Stomach (tissue), 9 donors: ENCODE data around the gene S100A2. TPM values are rescaled to one million over a fixed set of nuclear protein-coding genes. Genes with fewer than 3 reads are reported as not detected.

Source experiments
- DNase-seq, 2 donors: peaks; one replicate each; pipeline versions ENCODE4 v3.0.0 to v3.0.0-alpha.2; 2013 to 2019
- H3K27ac ChIP-seq, 5 donors: fragments of 200-600 bp in 4 of 5; sonication (generic) in 4 of 5; one replicate each; pipeline ENCODE4 v1.5.1; 2013 to 2019; ENCODE audit warnings: mild to moderate bottlenecking in 1 of 5, moderate library complexity in 1 of 5
- H3K27me3 ChIP-seq, 3 donors: fragments of 200-600 bp; sonication (generic); one replicate each; pipeline ENCODE4 v1.5.1; 2017 to 2019; ENCODE audit warnings: mixed run types in 1 of 3
- H3K36me3 ChIP-seq, 4 donors: fragments of 200-600 bp; sonication (generic); 1 replicate in 3 of 4; 2 replicates in 1 of 4; pipeline ENCODE4 v1.5.1; 2016 to 2019
- H3K4me1 ChIP-seq, 4 donors: fragments of 200-600 bp; sonication (generic); one replicate each; pipeline ENCODE4 v1.5.1; 2016 to 2019
- H3K4me3 ChIP-seq, 4 donors: fragments of 200-600 bp; sonication (generic) in 3 of 4; one replicate each; pipeline ENCODE4 v1.5.1; 2016 to 2019; ENCODE audit warnings: mild to moderate bottlenecking in 1 of 4
- H3K9me3 ChIP-seq, 4 donors: fragments of 200-600 bp; sonication (generic); one replicate each; pipeline ENCODE4 v1.5.1; 2016 to 2019
- CTCF ChIP-seq, 7 experiments: fragments of 450-650 bp in 4 of 7; fragments of 200-600 bp in 3 of 7; sonication (generic) in 3 of 7; IDR thresholded peaks; one replicate each; pipeline ENCODE4 v1.5.1; 2016 to 2019; ENCODE audit warnings: antibody characterized with exemption in 7 of 7, control low read depth in 2 of 7, mild to moderate bottlenecking in 1 of 7
- EP300 ChIP-seq: sonication (generic); formaldehyde crosslinking; IDR thresholded peaks from one replicate; pipeline ENCODE4 v1.6.1; 2017; ENCODE audit warnings: antibody characterized with exemption
- POLR2A ChIP-seq, 4 donors: fragments of 450-650 bp; IDR thresholded peaks; one replicate each; pipeline ENCODE4 v1.6.1; 2016; ENCODE audit warnings: antibody characterized with exemption in 4 of 4, control low read depth in 2 of 4, mild to moderate bottlenecking in 1 of 4, moderate library complexity in 1 of 4
- POLR2AphosphoS5 ChIP-seq, 3 donors: sonication (generic); formaldehyde crosslinking; IDR thresholded peaks; one replicate each; pipeline ENCODE4 v1.6.1; 2016; ENCODE audit warnings: antibody characterized with exemption in 3 of 3
- WGBS, 5 donors: extraction: QIAGEN DNeasy Blood & Tissue Kit in 3 of 5; methylation state at CpG; one replicate each; pipeline versions ENCODE4 v1.1.5 to v1.1.7; 2013 to 2018; 5-methylcytosine and 5-hydroxymethylcytosine counted together
- intact Hi-C: fragments of 100-400 bp; cut with DNase I; formaldehyde crosslinking; loops from one replicate; pipeline ENCODE4 v1.15.1; 2023; ENCODE audit warnings: low total_unique reads
- polyA plus RNA-seq, 3 donors: library from polyadenylated mRNA; stranded (reverse); fragments of 200-250 nt; gene quantifications; one replicate each; pipeline ENCODE4 v1.2.3, GENCODE V29; 2013
- total RNA-seq, 5 donors: library from RNA; depleted of rRNA; stranded (reverse); fragments of >200 nt; gene quantifications; one replicate each; pipeline versions ENCODE4 v1.1.0 to v1.2.3, GENCODE V29; 2014 to 2016
- donor health status: healthy with polysubstance abuse.
- donor health status: Bipolar disorder and iron deficiency.
- donor health status: healthy.

S100A2 gene
- total and polyA plus RNA-seq, 8 donors: 2.2 to 1,809 (median 8.3) TPM; not detected in 3

- Histone ChIP-seq H3K4me1 (peaks cover 31 to 58% (median 47%) of the 10 kb centered on the region in 4 donors), H3K36me3 (no peaks in the 10 kb centered on the region), H3K27ac (peak overlapping the region in 1 of 5 donors; percentile 70), H3K27me3 (no peaks in the 10 kb centered on the region), H3K9me3 (no peaks in the 10 kb centered on the region), H3K4me3 (no peak overlapping the region)
- intact Hi-C loops: no loop called here
- WGBS, 5 donors: 76 to 91% (median 86%) methylated on average over 10 of the region's 10 CpGs
- no peak for DNase-seq
- TF ChIP-seq POLR2A (IDR thresholded peaks at IDR 0.05) (no peak), EP300 (no peak), POLR2AphosphoS5 (IDR thresholded peaks at IDR 0.05) (no peak), CTCF (IDR thresholded peaks at IDR 0.05) (no peak)
These were observed 14.7 kb downstream of the S100A2 start for GRCh38 chr1:153550827-153551500.

GRCh38 chr1:153550398-153550758 lies 15.3 kb downstream of the S100A2 start:
- peaks cover 37 to 64% (median 53%) of the 10 kb centered on the region in 4 donors for H3K4me1 ChIP-seq
- no peaks in the 10 kb centered on the region for H3K27me3 ChIP-seq
- peak overlapping the region in 1 of 5 donors; percentile 70 for H3K27ac ChIP-seq
- no peaks in the 10 kb centered on the region for H3K36me3 ChIP-seq
- H3K4me3 ChIP-seq: no peak overlapping the region
- intact Hi-C loops: no loop called here
- TF ChIP-seq CTCF (IDR thresholded peaks at IDR 0.05): no peak
- no peak for TF ChIP-seq POLR2A (IDR thresholded peaks at IDR 0.05)
- no peak for TF ChIP-seq EP300
- no peak for TF ChIP-seq POLR2AphosphoS5 (IDR thresholded peaks at IDR 0.05)
- 87 to 95% (median 95%) methylated on average over 4 of the region's 4 CpGs for WGBS, 5 donors
- no peaks in the 10 kb centered on the region for H3K9me3 ChIP-seq
- peak in 1 of 2 donors; percentile 3 for DNase-seq

- no peaks in the 10 kb centered on the region for H3K9me3 ChIP-seq
- no peaks in the 10 kb centered on the region for H3K36me3 ChIP-seq
- H3K4me3 ChIP-seq: no peak overlapping the region
- 82 to 92% (median 83%) methylated on average over 2 to 6 of the region's 6 CpGs for WGBS, 5 donors
- TF ChIP-seq POLR2A (IDR thresholded peaks at IDR 0.05) (no peak), CTCF (IDR thresholded peaks at IDR 0.05) (no peak), POLR2AphosphoS5 (IDR thresholded peaks at IDR 0.05) (no peak), EP300 (no peak)
- peaks cover 42 to 69% (median 58%) of the 10 kb centered on the region in 4 donors for H3K4me1 ChIP-seq
- peak in 1 of 2 donors; percentile 3 for DNase-seq
- peak overlapping the region in 4 of 5 donors; percentile 49 to 70 (median 56) for H3K27ac ChIP-seq
- intact Hi-C loops: no loop called here
- no peaks in the 10 kb centered on the region for H3K27me3 ChIP-seq
These were observed 15.8 kb downstream of the S100A2 start for GRCh38 chr1:153549741-153550397.

GRCh38 chr1:153548722-153549688 lies 16.6 kb downstream of the S100A2 start, which contains the start of gene S100A3:
TSS of gene S100A3 (minus strand) at chr1:153549258. CDS start at chr1:153548485, 773 bp downstream.
- peak within 1 kb of the TSS; percentile 13 to 70 (median 49) for H3K27ac ChIP-seq
- H3K36me3 ChIP-seq: no peaks in the 10 kb centered on the region
- H3K27me3 ChIP-seq: no peaks in the 10 kb centered on the region
- peaks cover 51 to 72% (median 61%) of the 10 kb centered on the region in 4 donors for H3K4me1 ChIP-seq
- 62 to 73% (median 64%) methylated on average over 13 to 14 of the region's 14 CpGs for WGBS, 5 donors
- H3K4me3 ChIP-seq: no peak within 1 kb of the TSS
- intact Hi-C loops: no loop called here
- H3K9me3 ChIP-seq: no peaks in the 10 kb centered on the region
- TF ChIP-seq POLR2A (IDR thresholded peaks at IDR 0.05) (no peak), EP300 (peak; percentile 33), POLR2AphosphoS5 (IDR thresholded peaks at IDR 0.05) (peak in 1 of 3 donors; percentile 70), CTCF (IDR thresholded peaks at IDR 0.05) (no peak)
- peak; percentile 35 to 62 for DNase-seq
